Activated T-helper 1 cell treated with anti-CD3 and anti-CD28 coated beads, Interleukin-2, amount 50 U/mL, for 16 hours (primary cell): Measurements from ENCODE around the gene FSIP1.

ENCODE experiments used
- DNase-seq, 2 donors: peaks; one replicate each; pipeline ENCODE4 v3.0.0-alpha.2; 2020; ENCODE audit warnings: low read depth in 1 of 2, low spot score in 1 of 2

The FSIP1 gene

GRCh38 chr15:39555885-39556284 lies 226.8 kb downstream of the FSIP1 start:
- no peak for DNase-seq

- DNase-seq = no peak
These were observed 227.8 kb downstream of the FSIP1 start for GRCh38 chr15:39554746-39555387.

- DNase-seq = no peak
These were observed 228.5 kb downstream of the FSIP1 start for GRCh38 chr15:39553947-39554693.

GRCh38 chr15:39552556-39552955 lies 230.1 kb downstream of the FSIP1 start:
- no peak for DNase-seq

- no peak for DNase-seq
These were observed 231.2 kb downstream of the FSIP1 start for GRCh38 chr15:39551476-39551875.
